ENCODE results near the gene TRH. TPM values are rescaled to one million over a fixed set of nuclear protein-coding genes. Genes with fewer than 3 reads are reported as not detected.

The TRH gene
- total RNA-seq, 1 experiment from 2014 or later: not detected

DNA sequence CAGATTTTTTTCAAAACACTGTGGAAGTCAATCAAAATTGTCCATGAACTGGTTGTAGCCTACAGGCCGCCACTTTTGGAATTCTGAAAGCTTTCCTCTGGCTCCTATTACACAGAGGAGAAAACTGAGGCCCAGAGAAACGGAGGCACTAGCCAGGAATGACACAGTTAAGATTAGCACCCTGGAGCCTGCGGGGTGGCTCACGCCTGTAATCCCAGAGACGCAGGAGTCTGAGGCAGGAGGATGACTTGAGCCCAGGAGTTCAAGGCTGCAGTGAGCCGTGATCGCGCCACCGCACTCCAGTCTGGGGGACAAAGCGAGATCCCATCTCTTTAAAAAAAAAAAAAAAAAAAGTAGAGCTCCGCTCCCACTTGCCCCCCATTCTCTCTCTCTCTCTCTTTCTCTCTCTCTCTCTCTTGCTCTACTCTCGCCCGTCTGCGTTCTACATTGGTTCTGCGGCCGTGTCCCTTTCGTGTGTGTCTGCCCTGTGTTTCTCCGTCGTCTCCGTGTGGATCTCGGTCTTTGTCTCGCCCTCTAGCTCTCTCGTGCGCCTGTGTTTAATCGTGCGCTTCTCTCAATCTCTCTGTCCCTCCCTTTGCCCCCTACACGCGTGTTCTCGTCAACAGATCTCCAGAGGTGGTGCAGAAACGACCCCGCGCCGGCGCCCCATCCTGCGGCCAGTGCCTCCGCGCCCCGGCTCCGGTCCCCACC, 512 bp upstream of the TRH start:
- no peak overlapping the region for H3K27ac ChIP-seq
- no peak for DNase-seq (ENCODE audit: low read depth in 1 of 2, low spot score in 2 of 2)
- no peaks in the 10 kb centered on the region for H3K9me3 ChIP-seq (replicated peaks)
- H3K4me3 ChIP-seq: no peak overlapping the region
- peaks cover 33% of the 10 kb centered on the region for H3K27me3 ChIP-seq (replicated peaks)
- no peaks in the 10 kb centered on the region for H3K36me3 ChIP-seq
- H3K4me1 ChIP-seq (replicated peaks): no peaks in the 10 kb centered on the region

DNA sequence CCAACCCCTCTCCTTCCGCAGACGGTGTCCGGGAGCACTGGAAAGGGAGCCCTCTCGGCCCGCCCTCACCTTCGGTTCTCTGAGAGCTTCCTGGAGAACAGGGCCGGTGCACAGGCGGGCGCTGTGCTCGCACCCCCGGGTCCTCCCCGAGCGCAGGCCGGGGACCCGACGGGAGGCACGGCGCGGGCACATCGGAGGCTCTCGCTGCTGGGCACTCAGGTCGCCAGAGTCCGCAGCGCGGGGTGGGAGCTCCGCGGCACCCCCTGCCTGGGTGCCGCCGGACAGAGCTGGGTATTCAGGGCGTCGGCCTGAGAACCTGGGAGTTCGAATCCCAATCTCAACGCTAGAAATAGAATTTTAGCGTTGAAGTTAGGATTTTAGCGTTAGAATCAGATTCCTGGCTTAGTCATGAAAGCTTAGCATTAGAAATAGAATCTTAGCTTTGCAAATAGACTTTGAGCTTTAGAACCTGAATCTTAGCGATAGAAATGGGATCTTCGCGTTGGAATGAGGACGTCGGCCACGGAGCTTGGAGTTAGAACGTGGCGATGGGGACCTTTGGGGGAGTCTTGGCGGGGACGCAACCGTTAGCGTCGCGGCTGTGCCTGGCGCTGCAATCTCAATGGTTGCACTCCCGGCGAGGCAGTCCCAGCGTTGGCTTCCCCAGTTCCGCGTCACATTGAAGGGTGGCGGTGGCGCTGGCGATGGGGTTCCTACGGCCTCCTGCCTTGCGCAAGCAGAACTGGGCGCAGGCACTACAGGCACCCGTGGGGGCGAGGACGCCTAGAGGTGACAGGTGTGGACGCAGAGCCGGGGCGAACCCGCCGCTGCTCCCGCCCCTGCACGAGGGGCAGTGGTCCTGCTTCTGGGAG, 549 bp downstream of the TRH start:
- H3K27me3 ChIP-seq (replicated peaks): peaks cover 36% of the 10 kb centered on the region
- no peaks in the 10 kb centered on the region for H3K36me3 ChIP-seq

DNA sequence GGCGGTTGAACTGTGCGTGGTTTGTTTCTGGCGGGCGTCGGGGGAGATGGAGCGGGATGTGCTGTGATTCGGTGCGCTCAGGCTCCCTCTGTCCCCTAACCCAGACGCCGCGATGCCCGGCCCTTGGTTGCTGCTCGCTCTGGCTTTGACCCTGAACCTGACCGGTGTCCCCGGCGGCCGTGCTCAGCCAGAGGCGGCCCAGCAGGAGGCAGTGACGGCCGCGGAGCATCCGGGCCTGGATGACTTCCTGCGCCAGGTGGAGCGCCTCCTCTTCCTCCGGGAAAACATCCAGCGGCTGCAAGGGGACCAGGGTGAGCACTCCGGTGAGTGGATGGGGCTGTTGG, 1.2 kb downstream of the TRH start:
- no peak overlapping the region for H3K27ac ChIP-seq
- no peaks in the 10 kb centered on the region for H3K9me3 ChIP-seq (replicated peaks)
- peaks cover 38% of the 10 kb centered on the region for H3K27me3 ChIP-seq (replicated peaks)
- no peak for DNase-seq (ENCODE audit: low read depth in 1 of 2, low spot score in 2 of 2)
- no peaks in the 10 kb centered on the region for H3K36me3 ChIP-seq
- no peak overlapping the region for H3K4me3 ChIP-seq
- H3K4me1 ChIP-seq (replicated peaks): no peaks in the 10 kb centered on the region

More for the DNA sequence above, 549 bp downstream of the TRH start:
- no peak for DNase-seq (ENCODE audit: low read depth in 1 of 2, low spot score in 2 of 2)
- no peak overlapping the region for H3K27ac ChIP-seq
- H3K4me3 ChIP-seq: no peak overlapping the region
- no peaks in the 10 kb centered on the region for H3K9me3 ChIP-seq (replicated peaks)
- H3K4me1 ChIP-seq (replicated peaks): no peaks in the 10 kb centered on the region

DNA sequence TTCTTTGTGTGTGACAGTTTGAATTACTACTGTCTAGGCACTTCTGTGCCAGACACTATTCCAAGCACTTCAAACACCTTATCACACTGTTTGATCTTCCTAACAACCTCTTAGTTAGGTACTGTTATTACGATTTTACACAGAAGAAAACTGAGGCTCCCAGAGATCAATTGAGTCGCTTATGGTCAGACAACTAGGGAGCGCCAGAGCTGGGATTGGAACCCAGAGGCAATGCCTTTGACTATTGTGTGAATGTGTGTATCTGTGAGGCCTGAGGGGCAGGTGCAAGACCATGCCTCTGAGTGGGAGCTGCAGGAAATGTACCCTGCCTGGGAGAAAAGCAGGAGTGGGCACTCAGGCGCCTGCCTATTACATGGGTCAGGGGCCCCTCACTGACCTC, 1.8 kb downstream of the TRH start:
- no peaks in the 10 kb centered on the region for H3K4me1 ChIP-seq (replicated peaks)
- DNase-seq (ENCODE audit: low read depth in 1 of 2, low spot score in 2 of 2): no peak
- peaks cover 38% of the 10 kb centered on the region for H3K27me3 ChIP-seq (replicated peaks)
- H3K9me3 ChIP-seq (replicated peaks): no peaks in the 10 kb centered on the region
- no peak overlapping the region for H3K27ac ChIP-seq
- H3K36me3 ChIP-seq: no peaks in the 10 kb centered on the region
- H3K4me3 ChIP-seq: no peak overlapping the region

DNA sequence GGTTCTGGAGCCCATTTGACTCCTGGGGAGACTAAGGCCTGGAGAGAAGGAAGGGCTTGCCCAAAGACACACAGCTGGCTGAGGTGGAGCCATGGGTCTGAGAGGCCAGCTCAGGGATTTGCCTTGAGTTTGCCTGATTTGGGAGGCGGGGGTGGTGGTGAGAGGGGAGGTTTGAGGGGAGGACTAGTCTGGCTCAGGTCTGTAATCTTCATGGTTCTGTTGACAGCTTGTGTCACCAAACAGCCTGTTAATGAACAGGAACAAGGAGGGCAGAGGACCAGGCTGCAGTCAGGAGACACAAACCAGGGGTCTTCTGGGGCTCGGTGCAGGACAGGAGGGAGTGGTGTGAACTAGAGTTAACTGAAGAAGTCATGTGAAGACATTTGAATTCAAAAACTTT, 3.6 kb downstream of the TRH start:
- Histone ChIP-seq H3K9me3 (replicated peaks) (no peaks in the 10 kb centered on the region), H3K36me3 (no peaks in the 10 kb centered on the region), H3K4me3 (no peak overlapping the region), H3K4me1 (replicated peaks) (no peaks in the 10 kb centered on the region), H3K27me3 (replicated peaks) (peaks cover 30% of the 10 kb centered on the region), H3K27ac (no peak overlapping the region)
- no peak for DNase-seq (ENCODE audit: low read depth in 1 of 2, low spot score in 2 of 2)

DNA sequence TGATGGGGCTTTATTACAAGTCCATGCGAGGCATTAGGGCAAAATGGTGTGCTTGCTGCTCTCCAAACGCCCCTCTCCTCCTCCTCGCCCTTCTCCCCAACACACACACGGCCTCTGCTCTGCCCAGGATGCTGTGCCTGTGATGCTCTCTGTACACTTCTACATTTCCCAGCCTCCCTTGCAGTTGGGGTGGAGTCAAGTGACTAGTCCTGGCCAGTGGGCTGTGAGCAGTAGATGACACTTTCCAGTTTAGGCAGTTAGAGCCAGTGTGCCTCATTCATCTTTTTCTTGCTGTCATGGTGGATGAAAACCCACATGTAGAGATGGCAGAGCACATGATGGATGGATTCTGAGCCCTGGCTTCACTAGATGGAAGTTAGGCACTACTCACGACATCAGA, 5.4 kb downstream of the TRH start:
- Histone ChIP-seq H3K27me3 (replicated peaks) (peaks cover 24% of the 10 kb centered on the region), H3K4me3 (no peak overlapping the region)

DNA sequence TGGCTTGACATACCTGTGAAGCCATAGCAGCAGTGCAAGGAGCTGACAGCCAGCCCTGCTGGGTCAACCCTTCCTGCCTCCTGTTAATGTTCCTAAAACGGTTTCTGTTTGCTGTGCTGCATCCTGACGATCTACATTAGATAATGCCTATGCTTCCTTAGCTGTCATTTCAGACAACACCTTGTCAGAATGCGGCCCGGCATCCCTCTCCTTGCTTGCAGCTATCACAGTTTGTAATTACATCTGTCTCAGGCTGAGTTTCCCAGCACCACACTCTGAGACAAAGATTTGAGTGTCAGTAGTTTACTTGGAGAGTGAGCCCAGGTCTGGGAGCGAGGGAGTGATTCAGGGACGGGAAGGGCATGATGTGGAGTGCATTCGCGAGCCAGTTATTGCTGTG, 9.0 kb downstream of the TRH start:
- Histone ChIP-seq H3K36me3 (no peaks in the 10 kb centered on the region), H3K27me3 (replicated peaks) (peaks cover 5% of the 10 kb centered on the region), H3K4me3 (no peak overlapping the region), H3K9me3 (replicated peaks) (no peaks in the 10 kb centered on the region), H3K4me1 (replicated peaks) (no peaks in the 10 kb centered on the region), H3K27ac (no peak overlapping the region)
- DNase-seq (ENCODE audit: low read depth in 1 of 2, low spot score in 2 of 2): no peak

More for the DNA sequence above, 5.4 kb downstream of the TRH start:
- Histone ChIP-seq H3K27ac (no peak overlapping the region), H3K36me3 (no peaks in the 10 kb centered on the region), H3K4me1 (replicated peaks) (no peaks in the 10 kb centered on the region), H3K9me3 (replicated peaks) (no peaks in the 10 kb centered on the region)
- no peak for DNase-seq (ENCODE audit: low read depth in 1 of 2, low spot score in 2 of 2)

DNA sequence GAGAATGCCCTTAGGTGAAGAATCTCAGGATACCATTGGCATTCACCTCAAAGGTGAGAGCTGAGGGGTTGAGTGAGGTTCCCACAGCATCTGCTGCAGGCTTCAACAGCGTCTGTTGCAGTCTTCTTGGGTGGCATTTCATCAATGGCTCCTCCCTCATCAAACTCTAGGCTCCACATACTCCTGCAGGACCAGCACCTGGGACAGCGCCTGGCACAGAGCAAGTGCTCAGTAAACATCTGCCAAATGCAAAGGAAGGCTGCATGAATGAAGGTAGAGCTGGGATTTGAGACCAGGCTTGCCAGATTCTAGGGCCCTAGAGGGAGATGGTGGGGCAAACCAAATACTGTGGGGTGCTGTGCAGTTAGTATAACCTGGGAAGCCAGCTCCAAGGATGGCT, 9.6 kb downstream of the TRH start:
- H3K9me3 ChIP-seq (replicated peaks): no peaks in the 10 kb centered on the region
- H3K36me3 ChIP-seq: no peaks in the 10 kb centered on the region
- DNase-seq (ENCODE audit: low read depth in 1 of 2, low spot score in 2 of 2): no peak
- H3K27me3 ChIP-seq (replicated peaks): peaks cover 5% of the 10 kb centered on the region
- H3K4me3 ChIP-seq: no peak overlapping the region
- H3K27ac ChIP-seq: no peak overlapping the region
- no peaks in the 10 kb centered on the region for H3K4me1 ChIP-seq (replicated peaks)

DNA sequence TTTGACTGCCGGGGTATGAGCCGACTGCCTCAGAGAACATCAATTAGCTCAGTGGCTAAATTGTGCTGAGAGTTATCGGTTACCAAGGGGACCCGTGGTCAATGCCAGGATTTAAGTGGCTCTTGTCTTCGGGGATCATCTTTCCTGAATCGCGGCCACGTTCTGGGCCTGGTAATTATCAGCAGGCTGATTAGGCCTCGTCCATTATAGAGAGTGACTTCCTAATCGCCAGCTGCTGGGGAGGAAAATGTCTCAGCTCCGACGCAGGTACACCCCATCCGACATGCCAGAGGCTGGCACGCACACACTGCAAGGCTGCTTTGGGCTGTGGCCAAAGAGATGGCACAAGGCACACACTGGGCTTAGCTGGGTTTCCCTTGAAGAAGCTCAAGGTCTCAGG, 10.6 kb downstream of the TRH start:
- H3K9me3 ChIP-seq (replicated peaks): no peaks in the 10 kb centered on the region
- no peaks in the 10 kb centered on the region for H3K36me3 ChIP-seq
- H3K27ac ChIP-seq: no peak overlapping the region
- peaks cover 4% of the 10 kb centered on the region for H3K27me3 ChIP-seq (replicated peaks)
- DNase-seq (ENCODE audit: low read depth in 1 of 2, low spot score in 2 of 2): no peak
- H3K4me3 ChIP-seq: no peak overlapping the region
- H3K4me1 ChIP-seq (replicated peaks): no peaks in the 10 kb centered on the region

DNA sequence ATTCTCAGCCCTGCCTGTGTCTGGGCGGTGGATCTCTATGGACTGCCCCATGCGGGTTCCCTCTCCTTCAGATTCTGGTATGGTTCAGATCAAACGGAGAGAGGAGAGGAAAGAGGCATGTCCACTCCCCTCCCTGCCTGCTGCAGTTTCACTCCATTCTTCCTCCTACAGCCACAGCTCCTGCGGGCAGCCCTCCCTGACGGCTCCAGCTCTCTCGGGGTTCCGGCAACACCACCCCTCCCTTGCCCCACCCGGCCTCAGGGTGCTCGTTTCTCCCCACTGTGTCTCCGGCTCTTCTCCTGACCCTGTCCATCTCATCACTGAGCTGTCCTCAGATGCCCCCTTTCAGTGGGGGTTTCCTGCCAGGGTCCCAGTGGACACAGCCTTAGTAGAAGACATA, 13.9 kb downstream of the TRH start:
- Histone ChIP-seq H3K4me3 (no peak overlapping the region), H3K4me1 (replicated peaks) (no peaks in the 10 kb centered on the region)

DNA sequence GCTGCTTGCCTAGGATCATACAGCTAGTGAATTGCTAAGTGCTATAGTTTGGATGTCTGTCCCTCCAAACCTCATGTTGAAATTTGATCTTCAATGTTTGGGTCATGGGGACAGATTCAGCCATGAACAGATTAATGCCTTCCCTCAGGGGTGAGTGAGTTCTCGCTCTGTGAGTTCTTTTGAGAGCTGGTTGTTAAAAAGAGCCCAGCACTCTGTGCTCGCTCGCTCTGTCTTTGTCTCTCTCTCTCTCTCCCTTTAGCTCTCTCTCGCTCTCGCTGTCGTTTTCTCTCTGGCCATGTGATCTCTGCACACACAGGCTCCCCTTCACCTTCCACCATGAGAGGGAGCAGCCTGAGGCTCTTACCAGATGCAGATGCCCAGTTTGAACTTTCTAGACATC, 14.9 kb downstream of the TRH start:
- Histone ChIP-seq H3K27ac (no peak overlapping the region), H3K4me3 (no peak overlapping the region), H3K4me1 (replicated peaks) (no peaks in the 10 kb centered on the region), H3K36me3 (no peaks in the 10 kb centered on the region), H3K27me3 (replicated peaks) (peaks cover 11% of the 10 kb centered on the region), H3K9me3 (replicated peaks) (no peaks in the 10 kb centered on the region)
- no peak for DNase-seq (ENCODE audit: low read depth in 1 of 2, low spot score in 2 of 2)

More for the DNA sequence above, 13.9 kb downstream of the TRH start:
- peaks cover 11% of the 10 kb centered on the region for H3K27me3 ChIP-seq (replicated peaks)
- H3K36me3 ChIP-seq: no peaks in the 10 kb centered on the region
- no peak for DNase-seq (ENCODE audit: low read depth in 1 of 2, low spot score in 2 of 2)
- H3K27ac ChIP-seq: no peak overlapping the region
- H3K9me3 ChIP-seq (replicated peaks): no peaks in the 10 kb centered on the region

DNA sequence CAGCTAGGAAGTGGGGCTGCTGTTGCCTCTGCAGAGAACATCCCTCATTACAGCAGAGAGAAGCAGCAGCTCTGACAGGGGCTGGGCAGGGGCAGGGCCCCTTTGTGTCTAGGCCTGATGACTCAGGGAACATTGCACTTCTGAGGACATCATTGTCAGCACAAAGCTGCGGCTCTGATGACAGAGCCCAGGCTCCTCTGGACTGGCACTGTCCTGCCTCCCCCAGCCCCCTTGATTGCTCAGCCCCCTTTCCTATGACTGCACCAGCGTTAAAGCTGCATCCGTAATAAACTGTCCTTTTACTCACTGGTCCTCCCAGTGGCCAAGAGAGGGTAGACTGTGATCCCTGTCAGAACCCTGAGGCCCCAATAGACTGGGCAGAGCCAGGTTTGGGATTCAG, 18.3 kb downstream of the TRH start:
- H3K27ac ChIP-seq: no peak overlapping the region
- no peak for DNase-seq (ENCODE audit: low read depth in 1 of 2, low spot score in 2 of 2)
- no peaks in the 10 kb centered on the region for H3K9me3 ChIP-seq (replicated peaks)
- H3K4me3 ChIP-seq: no peak overlapping the region
- H3K4me1 ChIP-seq (replicated peaks): no peaks in the 10 kb centered on the region
- H3K36me3 ChIP-seq: no peaks in the 10 kb centered on the region
- peaks cover 11% of the 10 kb centered on the region for H3K27me3 ChIP-seq (replicated peaks)

DNA sequence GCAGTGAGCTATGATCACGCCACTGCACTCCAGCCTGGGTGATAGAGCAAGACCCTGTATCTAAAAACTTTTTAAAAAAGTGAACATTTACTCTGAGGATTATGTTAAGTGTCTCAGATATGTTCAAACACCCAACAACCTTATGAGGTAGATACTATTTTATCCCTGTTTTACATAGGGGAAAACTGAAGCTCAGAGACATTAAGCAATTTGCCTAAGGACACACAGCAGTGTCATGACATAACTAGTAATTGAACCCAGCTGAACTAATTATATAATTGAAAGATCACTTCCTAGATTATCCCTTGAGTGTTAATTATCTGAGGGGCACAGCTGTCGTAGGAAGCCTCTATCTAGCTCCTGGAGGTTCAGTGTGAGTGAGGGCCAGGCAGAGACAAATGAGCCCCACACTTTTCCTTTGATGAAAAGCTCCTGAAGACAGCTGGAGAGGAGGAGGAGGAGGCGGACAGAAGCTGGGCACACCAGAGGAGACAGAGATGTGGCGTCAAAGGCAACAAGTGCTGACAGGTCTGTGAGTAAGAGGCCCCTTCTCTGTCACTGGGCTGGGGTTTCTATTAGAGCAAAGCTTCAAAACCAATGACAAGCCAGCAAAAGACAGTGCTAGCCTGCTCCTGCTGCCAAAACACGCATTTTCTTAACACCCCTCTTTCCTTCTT, 20.5 kb downstream of the TRH start:
- Histone ChIP-seq H3K27ac (no peak overlapping the region), H3K4me3 (no peak overlapping the region), H3K36me3 (no peaks in the 10 kb centered on the region), H3K27me3 (replicated peaks) (peaks cover 14% of the 10 kb centered on the region), H3K4me1 (replicated peaks) (no peaks in the 10 kb centered on the region), H3K9me3 (replicated peaks) (no peaks in the 10 kb centered on the region)
- no peak for DNase-seq (ENCODE audit: low read depth in 1 of 2, low spot score in 2 of 2)

DNA sequence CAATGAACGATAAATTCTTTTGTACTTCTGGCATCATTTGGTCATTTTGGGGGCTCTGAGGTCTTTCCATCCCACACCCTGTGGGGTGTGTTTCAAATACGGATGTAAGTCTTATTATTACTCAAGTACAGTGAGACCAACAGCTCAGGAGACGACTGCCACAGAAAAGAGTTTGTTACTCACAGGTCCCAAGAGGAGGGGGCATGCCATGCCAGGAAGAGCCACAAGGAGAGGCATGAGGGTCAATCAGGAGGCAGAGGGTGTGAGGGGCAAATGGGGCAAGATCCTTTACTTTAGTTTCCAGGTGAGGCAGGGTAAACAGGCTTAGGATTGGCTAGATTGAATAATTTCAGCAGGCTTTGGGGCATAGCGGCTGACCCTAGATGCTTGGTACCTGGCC, 21.6 kb downstream of the TRH start:
- Histone ChIP-seq H3K4me1 (replicated peaks) (no peaks in the 10 kb centered on the region), H3K27me3 (replicated peaks) (peaks cover 7% of the 10 kb centered on the region; the same call in 1 of the 2 replicates), H3K4me3 (no peak overlapping the region), H3K27ac (no peak overlapping the region), H3K36me3 (no peaks in the 10 kb centered on the region), H3K9me3 (replicated peaks) (no peaks in the 10 kb centered on the region)
- DNase-seq (ENCODE audit: low read depth in 1 of 2, low spot score in 2 of 2): no peak
